Vagina (tissue), 2 donors: Measurements from ENCODE around the gene ALG13. TPM values are rescaled to one million over a fixed set of nuclear protein-coding genes. Genes with fewer than 3 reads are reported as not detected.

Experiments
- DNase-seq, 2 donors: peaks; one replicate each; pipeline ENCODE4 v3.0.0-alpha.2; 2017; ENCODE audit errors: extremely low spot score in 2 of 2
- H3K27ac ChIP-seq: fragments of 200-600 bp; sonication (generic); one replicate; pipeline ENCODE4 v1.5.1; 2019
- H3K27me3 ChIP-seq: fragments of 200-600 bp; sonication (generic); one replicate; pipeline ENCODE4 v1.5.1; 2019
- H3K36me3 ChIP-seq, 2 donors: fragments of 200-600 bp; sonication (generic); one replicate each; pipeline ENCODE4 v1.5.1; 2017 to 2019
- H3K4me1 ChIP-seq: fragments of 200-600 bp; sonication (generic); one replicate; pipeline ENCODE4 v1.5.1; 2019
- H3K4me3 ChIP-seq, 2 donors: fragments of 200-600 bp; sonication (generic); 1 replicate in 1 of 2; 2 replicates in 1 of 2; pipeline ENCODE4 v1.5.1; 2016 to 2019
- H3K9me3 ChIP-seq: fragments of 200-600 bp; sonication (generic); one replicate; pipeline ENCODE4 v1.5.1; 2019
- POLR2A ChIP-seq, 2 donors: fragments of 450-650 bp; IDR thresholded peaks; one replicate each; pipeline ENCODE4 v1.6.1; 2017; ENCODE audit warnings: antibody characterized with exemption in 2 of 2, mild to moderate bottlenecking in 2 of 2, moderate library complexity in 2 of 2
- POLR2AphosphoS5 ChIP-seq, 2 donors: sonication (generic); formaldehyde crosslinking; IDR thresholded peaks; one replicate each; pipeline ENCODE4 v1.9.0; 2017; ENCODE audit warnings: antibody characterized with exemption in 2 of 2, mild to moderate bottlenecking in 2 of 2, low read depth in 1 of 2; ENCODE audit not compliant: insufficient read depth in 1 of 2
- intact Hi-C: fragments of 100-400 bp; cut with DNase I; formaldehyde crosslinking; loops from one replicate; pipeline ENCODE4 v1.15.1; 2023
- total RNA-seq: library from RNA; depleted of rRNA; stranded (reverse); fragments of >200 nt; gene quantifications from one replicate; pipeline ENCODE4 v1.2.3, GENCODE V29; 2016
- TF ChIP-seq, protein P1 (sequence below), 3 experiments: fragments of 450-650 bp in 2 of 3; fragments of 200-600 bp in 1 of 3; sonication (generic) in 1 of 3; IDR thresholded peaks; one replicate each; pipeline ENCODE4 v1.5.1; 2017 to 2019; ENCODE audit warnings: antibody characterized with exemption in 3 of 3, mild to moderate bottlenecking in 2 of 3, moderate library complexity in 2 of 3

The ALG13 gene
- total RNA-seq, 1 donor from 2014 or later = 96.7 TPM

DNA sequence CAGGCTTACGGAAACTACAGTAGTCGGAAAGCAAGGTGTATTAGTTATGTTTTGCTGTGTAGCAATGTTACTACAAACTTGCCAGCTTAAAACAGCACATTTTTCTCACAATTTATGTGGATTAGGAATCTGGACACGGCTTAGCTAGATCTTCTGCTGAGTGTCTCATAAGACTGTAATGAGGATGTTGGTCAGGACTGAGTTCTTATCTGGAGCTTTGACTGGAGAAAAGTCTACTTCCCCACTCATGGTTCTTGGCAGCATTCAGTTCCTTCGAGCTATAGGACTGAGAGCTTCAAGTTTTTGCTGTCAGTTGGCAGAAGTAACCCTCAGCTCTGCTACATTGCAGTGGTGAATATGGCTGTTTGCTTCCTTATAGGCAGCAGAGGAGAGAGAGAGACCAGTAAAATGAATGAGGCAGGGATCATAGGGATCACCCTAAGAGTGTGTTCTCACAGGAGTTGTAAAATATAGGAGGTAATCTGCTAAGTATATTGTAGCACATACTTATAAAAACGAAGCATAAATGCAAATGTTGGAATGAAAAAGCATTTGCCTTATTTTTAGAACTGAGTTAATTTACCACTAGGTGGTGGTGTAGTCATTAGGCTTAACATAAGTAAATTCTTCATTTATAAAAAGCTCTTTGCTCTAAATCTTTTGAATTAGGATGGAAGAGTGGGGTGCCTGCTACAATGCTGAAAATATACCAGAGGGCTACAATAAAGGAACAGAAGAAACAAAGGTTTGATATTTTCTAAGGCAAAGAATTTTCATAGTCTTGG is 38.6 kb downstream of the ALG13 start:
- Histone ChIP-seq H3K36me3 (no peaks in the 10 kb centered on the region), H3K9me3 (no peaks in the 10 kb centered on the region), H3K27ac (no peak overlapping the region), H3K27me3 (no peaks in the 10 kb centered on the region), H3K4me1 (no peaks in the 10 kb centered on the region), H3K4me3 (no peak overlapping the region)
- no peak for TF ChIP-seq POLR2A (IDR thresholded peaks at IDR 0.05)
- TF ChIP-seq, protein P1, sequence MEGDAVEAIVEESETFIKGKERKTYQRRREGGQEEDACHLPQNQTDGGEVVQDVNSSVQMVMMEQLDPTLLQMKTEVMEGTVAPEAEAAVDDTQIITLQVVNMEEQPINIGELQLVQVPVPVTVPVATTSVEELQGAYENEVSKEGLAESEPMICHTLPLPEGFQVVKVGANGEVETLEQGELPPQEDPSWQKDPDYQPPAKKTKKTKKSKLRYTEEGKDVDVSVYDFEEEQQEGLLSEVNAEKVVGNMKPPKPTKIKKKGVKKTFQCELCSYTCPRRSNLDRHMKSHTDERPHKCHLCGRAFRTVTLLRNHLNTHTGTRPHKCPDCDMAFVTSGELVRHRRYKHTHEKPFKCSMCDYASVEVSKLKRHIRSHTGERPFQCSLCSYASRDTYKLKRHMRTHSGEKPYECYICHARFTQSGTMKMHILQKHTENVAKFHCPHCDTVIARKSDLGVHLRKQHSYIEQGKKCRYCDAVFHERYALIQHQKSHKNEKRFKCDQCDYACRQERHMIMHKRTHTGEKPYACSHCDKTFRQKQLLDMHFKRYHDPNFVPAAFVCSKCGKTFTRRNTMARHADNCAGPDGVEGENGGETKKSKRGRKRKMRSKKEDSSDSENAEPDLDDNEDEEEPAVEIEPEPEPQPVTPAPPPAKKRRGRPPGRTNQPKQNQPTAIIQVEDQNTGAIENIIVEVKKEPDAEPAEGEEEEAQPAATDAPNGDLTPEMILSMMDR (IDR thresholded peaks at IDR 0.05) = no peak
- TF ChIP-seq POLR2AphosphoS5 (IDR thresholded peaks at IDR 0.05; ENCODE audit: insufficient read depth in 1 of 2, low read depth in 1 of 2) = no peak
- DNase-seq = no peak
- intact Hi-C loops = loop anchor here (10.0 kb wide), 1 partner anchor 1365 kb away; no protein-coding TSS in a partner anchor

DNA sequence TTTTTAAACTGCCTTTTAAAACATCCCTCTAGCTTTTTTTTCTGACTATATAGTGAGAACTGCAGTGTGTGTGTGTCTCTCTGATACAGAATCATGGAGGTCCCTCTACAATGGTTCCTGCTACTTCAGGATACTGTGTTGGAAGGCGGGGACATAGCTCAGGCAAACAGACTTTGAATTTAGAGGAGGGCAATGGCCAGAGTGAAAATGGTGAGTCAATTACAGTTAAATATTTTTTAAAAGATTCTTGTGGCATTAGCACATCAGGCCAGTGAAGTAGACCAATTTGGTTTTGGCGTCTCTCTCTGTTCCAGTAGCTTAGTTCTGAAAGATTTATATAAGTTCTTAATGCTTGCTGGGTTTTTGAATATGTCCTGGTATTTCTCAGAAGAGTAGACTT is 47.1 kb downstream of the ALG13 start:
- H3K36me3 ChIP-seq = no peaks in the 10 kb centered on the region
- H3K4me1 ChIP-seq = no peaks in the 10 kb centered on the region
- H3K9me3 ChIP-seq = no peaks in the 10 kb centered on the region

DNA sequence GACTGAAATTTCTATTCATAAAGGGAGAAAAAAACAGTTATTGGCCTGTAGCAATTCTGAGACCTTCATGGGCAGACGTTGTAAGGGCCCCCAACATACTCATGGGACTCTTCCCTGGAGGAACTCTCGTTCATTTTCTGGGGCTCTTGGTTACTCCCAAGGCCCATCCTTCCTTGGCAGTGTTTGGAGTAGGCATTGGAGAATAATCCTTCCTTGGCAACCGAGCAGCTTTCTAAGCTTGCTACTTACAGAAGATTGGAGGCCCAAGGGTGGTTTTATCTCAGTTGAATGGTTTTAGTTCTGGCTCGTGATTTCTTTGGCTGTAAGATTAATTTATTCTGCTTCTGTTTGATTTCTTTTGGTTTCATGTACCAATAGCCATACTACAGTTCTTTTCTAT is 50.4 kb downstream of the ALG13 start:
- intact Hi-C loops = no loop called here
- H3K27me3 ChIP-seq = no peaks in the 10 kb centered on the region
- no peaks in the 10 kb centered on the region for H3K9me3 ChIP-seq
- TF ChIP-seq, protein P1 (IDR thresholded peaks at IDR 0.05) = no peak
- TF ChIP-seq POLR2AphosphoS5 (IDR thresholded peaks at IDR 0.05; ENCODE audit: insufficient read depth in 1 of 2, low read depth in 1 of 2) (no peak), POLR2A (IDR thresholded peaks at IDR 0.05) (no peak)
- no peak overlapping the region for H3K4me3 ChIP-seq
- no peaks in the 10 kb centered on the region for H3K36me3 ChIP-seq
- DNase-seq = no peak
- no peak overlapping the region for H3K27ac ChIP-seq
- no peaks in the 10 kb centered on the region for H3K4me1 ChIP-seq

More for the DNA sequence above, 47.1 kb downstream of the ALG13 start:
- H3K27ac ChIP-seq = no peak overlapping the region
- intact Hi-C loops = loop anchor here (10.0 kb wide), 1 partner anchor 1357 kb away; no protein-coding TSS in a partner anchor
- no peak for TF ChIP-seq POLR2AphosphoS5 (IDR thresholded peaks at IDR 0.05; ENCODE audit: insufficient read depth in 1 of 2, low read depth in 1 of 2)
- TF ChIP-seq, protein P1 (IDR thresholded peaks at IDR 0.05) = no peak
- no peak for TF ChIP-seq POLR2A (IDR thresholded peaks at IDR 0.05)
- H3K4me3 ChIP-seq = no peak overlapping the region
- DNase-seq = no peak
- H3K27me3 ChIP-seq = no peaks in the 10 kb centered on the region

DNA sequence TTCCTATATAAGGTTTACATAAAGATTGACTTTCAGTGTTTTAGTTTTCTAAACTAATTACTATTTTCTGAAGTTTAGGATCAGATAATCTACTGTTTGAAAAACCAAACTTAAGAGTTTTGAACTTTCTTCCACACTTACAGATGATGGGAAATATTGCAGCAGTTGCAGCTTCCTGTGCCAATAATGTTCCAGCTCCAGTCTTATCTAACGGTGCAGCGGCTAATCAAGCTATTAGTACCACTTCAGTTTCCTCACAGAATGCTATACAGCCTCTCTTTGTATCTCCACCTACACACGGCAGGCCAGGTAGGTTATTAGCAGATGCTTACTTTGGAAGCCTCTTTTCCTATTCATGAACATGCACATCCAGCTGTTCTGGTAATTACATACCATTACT is 55.6 kb downstream of the ALG13 start:
- H3K9me3 ChIP-seq = no peaks in the 10 kb centered on the region
- H3K4me3 ChIP-seq = no peak overlapping the region
- intact Hi-C loops = no loop called here
- no peak overlapping the region for H3K27ac ChIP-seq
- peaks cover 0 to 17% of the 10 kb centered on the region in 2 donors for H3K36me3 ChIP-seq
- TF ChIP-seq, protein P1 (IDR thresholded peaks at IDR 0.05) = no peak
- TF ChIP-seq POLR2AphosphoS5 (IDR thresholded peaks at IDR 0.05; ENCODE audit: insufficient read depth in 1 of 2, low read depth in 1 of 2) (no peak), POLR2A (IDR thresholded peaks at IDR 0.05) (no peak)
- no peak for DNase-seq
- H3K27me3 ChIP-seq = no peaks in the 10 kb centered on the region
- no peaks in the 10 kb centered on the region for H3K4me1 ChIP-seq

DNA sequence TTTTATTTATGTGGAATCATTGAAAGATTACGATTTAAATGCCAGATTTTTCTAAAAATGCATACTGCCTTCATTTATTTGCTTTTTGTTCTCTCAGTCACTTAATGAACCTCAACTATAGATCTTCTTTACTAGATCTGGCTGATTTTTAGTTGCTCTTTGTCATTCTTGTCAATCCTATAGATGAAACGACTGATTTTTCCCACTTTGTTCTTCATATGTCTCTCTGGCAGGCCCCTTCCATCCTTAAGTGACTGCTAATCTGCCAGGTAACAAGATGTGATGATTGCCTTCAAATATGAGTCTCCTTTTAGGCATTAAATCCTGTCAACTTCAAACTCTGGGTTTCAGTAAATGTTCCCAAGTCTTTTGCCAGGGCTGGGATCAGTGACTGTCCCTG is 61.0 kb downstream of the ALG13 start:
- Histone ChIP-seq H3K4me1 (no peaks in the 10 kb centered on the region), H3K36me3 (peaks cover 0 to 13% of the 10 kb centered on the region in 2 donors), H3K27ac (no peak overlapping the region), H3K27me3 (no peaks in the 10 kb centered on the region), H3K4me3 (no peak overlapping the region), H3K9me3 (no peaks in the 10 kb centered on the region)
- DNase-seq = no peak
- no peak for TF ChIP-seq POLR2A (IDR thresholded peaks at IDR 0.05)
- TF ChIP-seq, protein P1 (IDR thresholded peaks at IDR 0.05) = no peak
- TF ChIP-seq POLR2AphosphoS5 (IDR thresholded peaks at IDR 0.05; ENCODE audit: insufficient read depth in 1 of 2, low read depth in 1 of 2) = no peak
- intact Hi-C loops = no loop called here
